NCI-H2107 treated with DMSO at 0.1 percent for 48 hours (cell line): Measurements from ENCODE around the gene RTL9.
"Not testable (repeated sequence)": the region's sequence is repeated elsewhere in the genome, so short reads cannot be mapped to it uniquely, and the experiment has no call there.

Source experiments
- DNase-seq: peaks from one replicate; lab custom pipeline; 2025; ENCODE audit not compliant: unreplicated experiment; lab: John Stamatoyannopoulos, UW

Gene RTL9

GRCh38 chrX:110403441-110404238, 45.0 kb downstream of the RTL9 start:
- DNase-seq, result no peak

- DNase-seq, result no peak
These were observed 45.7 kb downstream of the RTL9 start for GRCh38 chrX:110404376-110404775.

GRCh38 chrX:110406250-110406649, 47.6 kb downstream of the RTL9 start:
- DNase-seq, result not testable (repeated sequence)

- no peak for DNase-seq
These were observed 48.2 kb downstream of the RTL9 start for GRCh38 chrX:110406822-110407221.

GRCh38 chrX:110407910-110408545, 49.4 kb downstream of the RTL9 start:
- peak; percentile 76 for DNase-seq
